ENCODE data around the gene SYNJ1. TPM values are rescaled to one million over a fixed set of nuclear protein-coding genes. Genes with fewer than 3 reads are reported as not detected.

The SYNJ1 gene
- total and polyA plus RNA-seq, 3 donors from 2014 or later, result 20.9 to 22.7 (median 22.2) TPM

DNA sequence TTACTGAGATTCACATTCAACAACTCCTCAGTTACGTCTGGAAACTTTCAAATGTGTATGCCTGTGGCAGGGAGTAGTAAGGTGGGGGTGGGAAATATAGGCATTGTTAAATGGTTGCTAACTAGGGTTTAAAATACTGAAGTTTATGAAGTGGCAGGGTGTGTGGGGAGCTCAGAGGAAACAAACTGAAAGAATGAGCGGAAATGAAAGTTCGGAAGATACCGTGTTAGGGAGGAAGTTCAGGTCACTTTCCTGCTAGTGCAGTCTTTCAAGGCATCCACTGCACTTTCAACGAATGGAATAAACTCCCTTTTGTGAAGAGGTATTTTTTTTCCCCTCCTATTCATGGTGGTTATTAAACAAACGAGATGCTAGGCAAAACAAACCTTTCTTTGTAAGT is 19.7 kb downstream of the SYNJ1 start:
- Histone ChIP-seq H3K4me1 (no peaks in the 10 kb centered on the region), H3K36me3 (ENCODE audit: low read depth, missing control alignments) (no peaks in the 10 kb centered on the region), H3K27ac (no peak overlapping the region), H3K27me3 (no peaks in the 10 kb centered on the region), H3K9me3 (no peaks in the 10 kb centered on the region), H3K4me3 (no peak overlapping the region)
- TF ChIP-seq, protein P1, sequence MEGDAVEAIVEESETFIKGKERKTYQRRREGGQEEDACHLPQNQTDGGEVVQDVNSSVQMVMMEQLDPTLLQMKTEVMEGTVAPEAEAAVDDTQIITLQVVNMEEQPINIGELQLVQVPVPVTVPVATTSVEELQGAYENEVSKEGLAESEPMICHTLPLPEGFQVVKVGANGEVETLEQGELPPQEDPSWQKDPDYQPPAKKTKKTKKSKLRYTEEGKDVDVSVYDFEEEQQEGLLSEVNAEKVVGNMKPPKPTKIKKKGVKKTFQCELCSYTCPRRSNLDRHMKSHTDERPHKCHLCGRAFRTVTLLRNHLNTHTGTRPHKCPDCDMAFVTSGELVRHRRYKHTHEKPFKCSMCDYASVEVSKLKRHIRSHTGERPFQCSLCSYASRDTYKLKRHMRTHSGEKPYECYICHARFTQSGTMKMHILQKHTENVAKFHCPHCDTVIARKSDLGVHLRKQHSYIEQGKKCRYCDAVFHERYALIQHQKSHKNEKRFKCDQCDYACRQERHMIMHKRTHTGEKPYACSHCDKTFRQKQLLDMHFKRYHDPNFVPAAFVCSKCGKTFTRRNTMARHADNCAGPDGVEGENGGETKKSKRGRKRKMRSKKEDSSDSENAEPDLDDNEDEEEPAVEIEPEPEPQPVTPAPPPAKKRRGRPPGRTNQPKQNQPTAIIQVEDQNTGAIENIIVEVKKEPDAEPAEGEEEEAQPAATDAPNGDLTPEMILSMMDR (IDR thresholded peaks at IDR 0.05), result no peak
- TF ChIP-seq POLR2A (IDR thresholded peaks at IDR 0.05), result no peak
- WGBS, 2 donors, result 78 to 80% methylated on average over 6 of the region's 6 CpGs
- intact Hi-C loops (cut with DNase I; ENCODE audit: low total_unique reads), result no loop called here
- no peak for DNase-seq

DNA sequence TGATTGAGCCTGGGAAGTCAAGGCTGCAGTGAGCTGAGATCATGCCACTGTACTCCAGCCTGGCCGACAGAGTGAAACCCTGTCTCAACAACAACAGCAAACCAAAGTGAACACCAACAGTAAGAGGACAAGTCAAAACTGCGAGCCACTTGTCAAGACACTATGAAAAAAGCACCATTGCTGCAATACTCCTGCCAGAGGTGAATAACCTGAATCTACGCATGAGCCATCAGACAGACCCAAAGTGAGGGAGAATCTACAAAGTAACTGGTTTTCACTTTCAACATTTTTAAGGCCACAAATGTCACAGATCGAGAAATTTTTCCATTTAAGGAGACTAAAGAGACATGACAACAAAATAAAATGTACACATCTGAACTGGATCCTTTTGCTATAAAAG is 21.9 kb downstream of the SYNJ1 start:
- Histone ChIP-seq H3K27me3 (no peaks in the 10 kb centered on the region), H3K27ac (no peak overlapping the region), H3K36me3 (ENCODE audit: low read depth, missing control alignments) (no peaks in the 10 kb centered on the region), H3K4me1 (no peaks in the 10 kb centered on the region), H3K9me3 (no peaks in the 10 kb centered on the region), H3K4me3 (no peak overlapping the region)
- 95 to 97% methylated on average over 4 of the region's 4 CpGs for WGBS, 2 donors
- TF ChIP-seq POLR2A (IDR thresholded peaks at IDR 0.05), result no peak
- TF ChIP-seq, protein P1 (IDR thresholded peaks at IDR 0.05), result no peak
- no peak for DNase-seq
- intact Hi-C loops (cut with DNase I; ENCODE audit: low total_unique reads), result no loop called here

DNA sequence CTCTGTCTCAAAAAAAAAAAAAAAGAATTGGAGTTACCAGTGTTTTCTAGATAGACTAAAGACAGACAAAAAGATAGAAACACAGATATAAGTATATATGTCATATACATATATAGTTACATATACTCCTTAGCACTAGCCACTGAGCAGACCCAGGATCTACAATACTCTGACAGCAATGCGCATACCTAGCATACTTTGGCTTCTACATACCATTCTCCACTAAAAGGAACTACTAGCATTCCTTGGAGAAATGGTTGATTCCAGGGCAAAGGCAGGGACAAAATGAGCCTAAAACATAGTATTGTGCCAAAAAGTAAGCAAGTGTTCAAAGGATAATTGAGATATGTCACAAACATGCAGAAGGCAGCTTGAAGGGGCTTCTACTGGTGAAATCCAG is 22.7 kb downstream of the SYNJ1 start:
- DNase-seq, result no peak
- Histone ChIP-seq H3K9me3 (no peaks in the 10 kb centered on the region), H3K36me3 (ENCODE audit: low read depth, missing control alignments) (no peaks in the 10 kb centered on the region), H3K4me3 (no peak overlapping the region), H3K27me3 (no peaks in the 10 kb centered on the region), H3K4me1 (no peaks in the 10 kb centered on the region), H3K27ac (no peak overlapping the region)
- no peak for TF ChIP-seq POLR2A (IDR thresholded peaks at IDR 0.05)
- TF ChIP-seq, protein P1 (IDR thresholded peaks at IDR 0.05), result no peak
- WGBS, 2 donors, result 100% methylated on average over 1 of the region's 1 CpG
- intact Hi-C loops (cut with DNase I; ENCODE audit: low total_unique reads), result no loop called here

DNA sequence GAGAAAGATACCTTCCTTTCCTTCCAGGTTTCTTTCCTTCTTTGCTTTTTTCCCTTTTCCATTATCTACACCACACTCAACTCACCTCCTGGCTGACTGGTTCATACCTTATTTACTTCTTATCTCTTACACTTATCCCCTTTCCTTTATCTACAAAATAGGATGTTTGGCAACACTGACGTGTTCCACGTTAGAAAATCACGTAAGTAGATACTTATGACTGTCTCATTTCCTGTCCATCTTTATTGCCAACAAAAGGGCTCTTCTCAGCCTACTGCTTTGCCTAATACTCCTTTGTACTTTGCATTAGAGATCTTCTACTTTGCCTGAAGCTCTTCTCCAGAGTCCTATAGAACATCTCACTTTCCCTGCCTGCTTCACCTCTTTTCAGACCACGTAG is 25.1 kb downstream of the SYNJ1 start:
- H3K36me3 ChIP-seq (ENCODE audit: low read depth, missing control alignments), result no peaks in the 10 kb centered on the region
- H3K4me3 ChIP-seq, result no peak overlapping the region
- intact Hi-C loops (cut with DNase I; ENCODE audit: low total_unique reads), result no loop called here
- no peaks in the 10 kb centered on the region for H3K27me3 ChIP-seq
- H3K9me3 ChIP-seq, result no peaks in the 10 kb centered on the region
- no peak for DNase-seq
- 46 to 54% methylated on average over 4 of the region's 4 CpGs for WGBS, 2 donors
- no peaks in the 10 kb centered on the region for H3K4me1 ChIP-seq
- H3K27ac ChIP-seq, result no peak overlapping the region
- no peak for TF ChIP-seq POLR2A (IDR thresholded peaks at IDR 0.05)
- TF ChIP-seq, protein P1 (IDR thresholded peaks at IDR 0.05), result no peak

DNA sequence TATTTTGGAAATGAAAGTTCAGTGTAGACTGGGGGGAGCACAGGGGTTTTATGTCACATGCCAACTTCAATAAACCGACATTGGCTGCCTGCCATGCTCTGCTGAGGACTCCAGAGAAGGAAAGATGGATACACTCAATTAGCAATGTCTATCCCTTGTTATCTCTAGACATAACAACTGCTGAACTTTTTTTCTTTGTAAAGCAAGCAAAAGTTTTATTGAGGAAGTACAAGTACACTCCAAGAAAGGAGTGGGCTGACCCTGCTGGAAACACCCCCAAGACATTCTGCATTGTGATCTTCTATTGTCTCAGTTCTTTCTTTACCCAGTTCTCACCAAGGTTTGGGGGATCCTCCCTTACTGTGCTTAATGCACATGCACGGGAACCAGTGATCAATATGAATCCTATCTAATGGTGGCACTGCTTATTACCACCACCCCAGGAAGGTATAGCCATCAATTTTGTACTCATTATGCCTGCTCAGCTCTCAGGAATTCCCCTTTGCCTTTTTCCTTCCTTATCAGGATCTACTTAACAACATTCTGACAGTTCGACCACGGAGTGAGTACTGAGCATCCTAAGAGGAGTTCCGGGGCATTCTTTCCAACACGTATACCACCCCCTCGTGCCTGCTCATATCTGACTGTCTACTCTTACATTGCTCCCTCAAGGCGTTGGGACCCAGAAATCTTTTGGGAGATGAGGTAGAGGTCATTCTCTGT is 28.7 kb downstream of the SYNJ1 start:
- Histone ChIP-seq H3K9me3 (no peaks in the 10 kb centered on the region), H3K27me3 (no peaks in the 10 kb centered on the region), H3K27ac (no peak overlapping the region), H3K4me3 (no peak overlapping the region), H3K4me1 (no peaks in the 10 kb centered on the region), H3K36me3 (ENCODE audit: low read depth, missing control alignments) (no peaks in the 10 kb centered on the region)
- no peak for DNase-seq
- 68 to 79% methylated on average over 8 of the region's 8 CpGs for WGBS, 2 donors
- intact Hi-C loops (cut with DNase I; ENCODE audit: low total_unique reads), result no loop called here
- TF ChIP-seq POLR2A (IDR thresholded peaks at IDR 0.05), result no peak
- TF ChIP-seq, protein P1 (IDR thresholded peaks at IDR 0.05), result no peak
